HT1080 (cell line): ENCODE data around the gene CDHR2. TPM values are rescaled to one million over a fixed set of nuclear protein-coding genes. Genes with fewer than 3 reads are reported as not detected.
A peak's percentile ranks its signal among the peaks of the same experiment; 100 is the strongest.
"Not testable (repeated sequence)": the region's sequence is repeated elsewhere in the genome, so short reads cannot be mapped to it uniquely, and the experiment has no call there.

Experiments used
- DNase-seq: peaks from one replicate; pipeline ENCODE4 v3.0.0-alpha.2; 2015; ENCODE audit warnings: low read depth
- total RNA-seq: library from RNA; depleted of rRNA; stranded (reverse); fragments of >200 nt; shearing (Covaris generic); gene quantifications from 2 replicates; pipeline ENCODE4 v1.2.3, GENCODE V29; 2014

Gene CDHR2
- total RNA-seq, 1 experiment from 2014 or later: not detected

DNA sequence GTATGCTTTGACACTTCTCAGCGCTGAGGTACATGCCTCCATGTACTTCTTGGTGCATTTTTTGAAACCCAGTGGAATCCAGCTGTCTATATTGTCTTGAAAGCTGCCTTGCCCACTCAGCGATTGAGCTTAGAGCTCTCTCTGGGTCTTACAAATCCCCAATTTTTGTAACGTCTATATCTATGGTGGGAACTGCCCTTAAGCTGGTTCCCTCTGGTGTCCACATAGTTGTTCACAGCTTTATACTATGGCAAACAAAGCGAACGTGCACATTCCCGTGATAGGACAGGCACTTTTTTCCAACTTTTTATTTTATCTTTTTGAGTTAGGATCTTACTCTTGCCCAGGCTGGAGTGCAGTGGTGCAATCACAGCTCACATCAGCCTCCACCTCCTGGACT is 20.9 kb downstream of the CDHR2 start:
- DNase-seq: no peak

GRCh38 chr5:176573564-176574296 is 24.6 kb downstream of the CDHR2 start:
- DNase-seq: peak; percentile 36

DNA sequence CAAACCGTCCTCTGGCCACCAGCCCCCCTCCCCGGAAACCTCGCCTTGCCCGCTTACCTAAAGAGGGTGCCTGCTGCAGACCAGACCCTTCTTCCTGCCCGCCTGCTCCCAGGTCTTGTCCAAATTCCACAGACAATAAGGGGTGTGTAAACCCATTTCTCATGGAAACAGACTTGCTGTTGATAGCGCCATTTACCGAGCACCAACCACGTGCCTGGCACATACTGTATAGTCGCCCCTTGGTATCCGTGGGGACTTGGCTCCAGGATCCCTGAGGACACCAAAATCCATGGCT is 25.1 kb downstream of the CDHR2 start:
- no peak for DNase-seq

DNA sequence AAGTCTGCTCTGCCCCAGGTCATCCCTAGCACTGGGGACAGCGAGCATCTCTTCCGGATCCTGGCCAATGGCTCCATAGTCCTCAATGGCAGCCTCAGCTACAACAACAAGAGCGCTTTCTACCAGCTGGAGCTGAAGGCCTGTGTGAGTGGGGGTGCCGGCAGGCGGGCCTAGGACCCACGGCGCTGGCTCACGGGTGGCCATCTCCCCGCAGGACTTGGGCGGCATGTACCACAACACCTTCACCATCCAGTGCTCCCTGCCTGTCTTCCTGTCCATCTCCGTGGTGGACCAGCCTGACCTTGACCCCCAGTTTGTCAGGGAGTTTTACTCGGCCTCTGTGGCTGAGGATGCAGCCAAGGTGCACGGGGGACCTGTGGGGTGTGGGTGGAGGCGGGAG is 25.9 kb downstream of the CDHR2 start:
- no peak for DNase-seq

DNA sequence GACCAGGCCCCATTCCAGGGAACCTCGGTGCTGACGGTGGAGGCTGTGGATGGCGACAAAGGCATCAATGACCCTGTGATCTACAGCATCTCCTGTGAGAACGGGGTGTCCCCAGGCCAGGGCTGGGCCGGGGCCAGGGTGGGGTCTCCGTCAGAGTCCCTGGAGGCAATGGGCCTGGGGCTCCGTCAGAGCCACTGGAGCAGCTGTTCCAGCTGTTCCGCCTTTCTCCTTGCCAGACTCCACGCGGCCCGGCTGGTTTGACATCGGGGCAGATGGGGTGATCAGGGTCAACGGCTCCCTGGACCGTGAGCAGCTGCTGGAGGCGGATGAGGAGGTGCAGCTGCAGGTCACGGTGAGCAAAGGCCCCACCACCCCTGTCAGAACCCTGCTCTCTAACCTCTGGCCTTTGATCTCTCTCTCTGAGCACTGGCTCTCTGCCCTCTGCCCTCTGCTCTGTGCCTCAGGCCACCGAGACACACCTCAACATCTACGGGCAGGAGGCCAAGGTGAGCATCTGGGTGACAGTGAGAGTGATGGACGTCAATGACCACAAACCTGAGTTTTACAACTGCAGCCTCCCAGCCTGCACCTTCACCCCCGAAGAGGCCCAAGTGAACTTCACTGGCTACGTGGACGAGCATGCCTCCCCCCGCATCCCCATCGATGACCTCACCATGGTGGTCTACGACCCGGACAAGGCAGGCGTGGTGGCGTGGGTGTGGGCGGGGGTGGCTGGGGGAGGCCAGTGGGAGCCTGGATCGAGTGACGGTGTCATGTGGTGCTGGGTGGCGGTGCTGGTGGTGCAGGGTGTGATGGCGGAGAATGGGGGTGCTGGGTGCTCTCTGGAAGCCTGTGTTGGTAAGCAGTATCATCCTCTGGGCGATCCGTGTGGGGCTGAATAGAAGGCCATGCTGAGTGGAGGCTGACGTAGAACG is 26.6 kb downstream of the CDHR2 start:
- no peak for DNase-seq

GRCh38 chr5:176577312-176578176 is 28.4 kb downstream of the CDHR2 start:
- DNase-seq: no peak

GRCh38 chr5:176578391-176578808 is 29.3 kb downstream of the CDHR2 start:
- peak; percentile 48 for DNase-seq

DNA sequence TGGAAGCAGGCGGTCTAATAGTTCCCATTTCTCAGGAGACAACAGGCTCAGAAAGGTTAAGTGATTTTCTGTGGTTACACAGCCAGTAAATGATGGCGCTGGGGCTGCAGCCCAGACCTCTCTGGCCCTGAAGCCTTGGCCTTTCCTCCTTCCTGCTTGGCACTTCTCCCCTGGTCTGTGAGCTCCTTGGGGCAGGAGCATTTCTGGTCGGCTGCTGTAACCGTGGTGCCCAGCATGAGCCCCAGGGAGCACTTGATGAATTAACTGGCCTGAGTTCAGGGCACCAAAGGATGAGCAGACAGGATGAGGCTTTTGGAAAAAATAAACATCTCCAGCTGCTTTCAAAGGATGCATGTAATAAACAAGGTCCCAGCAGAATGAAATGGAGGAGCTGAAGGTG is 30.2 kb downstream of the CDHR2 start:
- no peak for DNase-seq

DNA sequence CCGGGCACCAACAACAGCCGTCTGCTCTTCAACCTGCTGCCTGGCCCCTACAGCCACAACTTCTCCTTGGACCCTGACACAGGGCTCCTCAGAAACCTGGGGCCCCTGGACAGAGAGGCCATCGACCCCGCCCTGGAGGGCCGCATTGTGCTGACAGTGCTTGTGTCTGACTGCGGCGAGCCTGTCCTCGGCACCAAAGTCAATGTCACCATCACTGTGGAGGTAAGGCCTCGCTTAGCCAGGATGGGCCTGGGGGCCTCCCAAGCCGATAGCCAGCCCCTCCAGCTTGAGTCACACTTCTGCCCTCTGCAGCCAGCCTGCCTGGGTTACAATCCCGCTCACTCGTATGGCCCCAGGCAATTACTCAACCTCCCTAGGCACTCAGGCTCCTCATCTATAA is 32.2 kb downstream of the CDHR2 start:
- no peak for DNase-seq

- no peak for DNase-seq
Measured at GRCh38 chr5:176583076-176583475, 33.9 kb downstream of the CDHR2 start.

GRCh38 chr5:176587398-176587797 is 38.3 kb downstream of the CDHR2 start:
- DNase-seq: no peak

GRCh38 chr5:176588297-176588696 is 39.2 kb downstream of the CDHR2 start:
- DNase-seq: no peak

- DNase-seq: no peak
Measured at GRCh38 chr5:176589039-176589769, 40.1 kb downstream of the CDHR2 start.

DNA sequence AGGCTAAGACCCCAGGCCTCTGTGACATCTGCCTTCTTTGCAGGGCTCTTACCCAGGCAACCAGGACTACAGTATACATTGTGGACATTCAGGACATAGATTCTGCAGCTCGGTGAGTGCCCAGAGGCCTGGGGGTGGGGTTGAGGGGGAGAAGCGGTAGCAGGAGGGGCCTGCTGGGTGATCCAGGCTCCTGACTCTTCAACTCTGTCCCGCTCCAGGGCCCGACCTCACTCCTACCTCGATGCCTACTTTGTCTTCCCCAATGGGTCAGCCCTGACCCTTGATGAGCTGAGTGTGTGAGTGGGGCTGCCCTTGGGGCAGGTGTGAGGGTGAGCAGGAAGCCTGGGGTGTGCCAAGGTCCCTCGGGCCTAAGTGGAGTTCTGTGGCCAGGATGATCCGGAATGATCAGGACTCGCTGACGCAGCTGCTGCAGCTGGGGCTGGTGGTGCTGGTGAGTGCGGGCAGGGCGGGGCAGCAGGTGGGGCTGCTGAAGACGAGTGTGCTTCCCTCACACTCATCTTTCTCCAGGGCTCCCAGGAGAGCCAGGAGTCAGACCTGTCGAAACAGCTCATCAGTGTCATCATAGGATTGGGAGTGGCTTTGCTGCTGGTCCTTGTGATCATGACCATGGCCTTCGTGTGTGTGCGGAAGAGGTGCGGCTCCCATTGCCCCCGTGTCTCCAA is 41.0 kb downstream of the CDHR2 start:
- no peak for DNase-seq

GRCh38 chr5:176591667-176592066 is 42.5 kb downstream of the CDHR2 start:
- DNase-seq: not testable (repeated sequence)

DNA sequence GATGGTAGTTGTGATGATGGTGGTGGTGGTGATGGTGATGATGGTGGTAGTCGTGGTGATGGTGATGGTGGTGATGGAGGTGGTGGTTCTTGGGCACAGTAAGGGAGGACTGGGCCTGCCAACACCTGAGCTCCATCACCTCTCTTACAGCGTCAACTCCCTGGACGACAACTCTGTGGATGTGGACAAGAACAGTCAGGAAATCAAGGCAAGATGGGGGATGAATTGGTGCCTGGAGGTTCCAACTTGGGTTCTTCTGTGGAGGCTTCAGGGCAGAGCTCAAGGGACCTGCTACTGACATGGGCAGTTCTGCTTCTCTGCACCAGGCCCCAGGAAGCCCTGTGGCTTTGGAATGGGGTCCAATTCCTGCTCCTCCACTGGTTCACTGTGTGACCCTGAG is 43.4 kb downstream of the CDHR2 start:
- no peak for DNase-seq

DNA sequence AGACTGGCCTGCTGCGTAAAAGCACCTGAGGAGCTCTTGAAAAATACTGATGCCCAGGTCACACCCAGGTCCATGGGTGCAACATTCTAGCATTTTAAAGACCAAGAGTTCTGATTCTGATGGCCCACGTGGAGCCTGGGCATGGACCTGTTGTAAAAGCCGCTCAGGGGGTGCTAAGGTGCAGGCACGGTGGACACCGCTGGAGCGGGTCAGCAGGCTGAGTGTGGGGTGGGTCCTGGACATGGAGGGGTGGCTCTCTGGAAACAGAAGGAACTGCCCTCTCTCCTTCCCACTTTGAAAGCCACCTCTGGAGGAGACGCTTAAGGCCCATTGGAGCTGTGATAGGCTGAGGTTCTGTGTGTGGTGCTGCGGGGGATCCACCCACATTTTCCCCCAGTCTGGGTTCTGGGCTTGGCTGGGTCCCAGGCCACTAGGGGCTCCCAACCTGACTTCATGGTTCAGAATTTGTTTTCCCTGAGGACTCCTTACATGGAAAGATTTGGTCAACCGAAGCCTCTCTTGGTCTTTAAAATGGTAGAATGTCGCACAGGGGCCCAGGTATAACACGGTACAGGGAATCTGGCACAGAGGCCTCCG is 44.2 kb downstream of the CDHR2 start:
- no peak for DNase-seq

DNA sequence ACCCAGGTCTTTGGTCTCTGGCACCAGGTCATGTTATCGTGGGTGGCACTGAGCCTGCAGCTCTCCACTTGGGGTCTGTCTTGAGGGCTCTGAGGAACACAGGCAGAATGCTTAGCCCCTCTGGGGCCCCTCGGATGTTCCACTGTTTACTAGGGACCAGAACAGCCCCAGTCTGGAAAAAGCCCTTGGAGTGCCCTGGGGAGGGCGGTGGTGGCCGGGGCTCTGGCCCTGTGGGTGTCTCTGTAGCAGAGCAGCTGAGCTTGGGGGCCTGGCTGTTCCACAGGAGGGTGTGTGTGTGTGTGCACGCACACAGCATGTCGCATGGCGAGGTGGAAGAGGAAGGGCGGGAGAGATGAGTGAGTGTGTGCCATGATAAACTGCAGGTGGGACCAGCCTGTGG is 45.4 kb downstream of the CDHR2 start:
- no peak for DNase-seq

DNA sequence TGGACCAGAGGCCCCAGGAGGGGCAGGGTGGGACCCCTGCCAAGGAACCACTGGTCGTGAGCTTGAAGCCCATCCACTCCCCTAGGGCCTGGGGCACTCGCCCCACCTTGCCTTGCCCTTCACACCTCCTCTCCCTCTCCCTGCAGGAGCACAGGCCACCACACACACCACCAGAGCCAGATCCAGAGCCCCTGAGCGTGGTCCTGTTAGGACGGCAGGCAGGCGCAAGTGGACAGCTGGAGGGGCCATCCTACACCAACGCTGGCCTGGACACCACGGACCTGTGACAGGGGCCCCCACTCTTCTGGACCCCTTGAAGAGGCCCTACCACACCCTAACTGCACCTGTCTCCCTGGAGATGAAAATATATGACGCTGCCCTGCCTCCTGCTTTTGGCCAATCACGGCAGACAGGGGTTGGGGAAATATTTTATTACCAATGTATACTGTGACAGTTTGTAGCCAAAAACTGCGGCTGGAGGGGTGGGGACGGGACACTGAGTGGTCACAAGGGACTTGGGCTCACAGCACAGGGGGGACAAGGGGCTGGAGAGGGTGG is 46.3 kb downstream of the CDHR2 start:
- DNase-seq: no peak
